ENCODE results near the gene BRSK2.

GRCh38 chr11:1402355-1403077 is 12.8 kb downstream of the BRSK2 start:
- TF ChIP-seq EZH2 (IDR thresholded peaks at IDR 0.05; ENCODE audit: insufficient read depth, poor library complexity, severe bottlenecking): no peak
- no peak for TF ChIP-seq EZH2phosphoT487 (IDR thresholded peaks at IDR 0.05; ENCODE audit: insufficient read depth, low read depth)

Data from GM23248 (cell line).